ENCODE results near the gene ALG6.
"Not testable (repeated sequence)": the region's sequence is repeated elsewhere in the genome, so short reads cannot be mapped to it uniquely, and the experiment has no call there.

ALG6 gene

GRCh38 chr1:63328122-63328521, 39.3 kb upstream of the ALG6 start:
- DNase-seq: no peak

- no peak for DNase-seq
Observed at GRCh38 chr1:63328781-63329180, 38.6 kb upstream of the ALG6 start.

GRCh38 chr1:63329621-63330330, 37.7 kb upstream of the ALG6 start:
- no peak for DNase-seq

GRCh38 chr1:63330331-63330916, 37.0 kb upstream of the ALG6 start:
- no peak for DNase-seq

- no peak for DNase-seq
Observed at GRCh38 chr1:63342402-63342801, 25.0 kb upstream of the ALG6 start.

GRCh38 chr1:63343922-63344321, 23.5 kb upstream of the ALG6 start:
- DNase-seq: no peak

GRCh38 chr1:63350320-63350719, 17.1 kb upstream of the ALG6 start:
- no peak for DNase-seq

GRCh38 chr1:63352736-63353135, 14.7 kb upstream of the ALG6 start:
- DNase-seq: no peak

- DNase-seq: not testable (repeated sequence)
Observed at GRCh38 chr1:63356234-63356633, 11.2 kb upstream of the ALG6 start.

GRCh38 chr1:63359561-63359960, 7.9 kb upstream of the ALG6 start:
- no peak for DNase-seq

- DNase-seq: no peak
Observed at GRCh38 chr1:63362073-63362472, 5.4 kb upstream of the ALG6 start.

GRCh38 chr1:63362578-63362977, 4.8 kb upstream of the ALG6 start:
- no peak for DNase-seq

GRCh38 chr1:63363014-63363413, 4.4 kb upstream of the ALG6 start:
- DNase-seq: no peak

GRCh38 chr1:63366908-63367214, 566 bp upstream of the ALG6 start:
- no peak for DNase-seq

GRCh38 chr1:63368131-63368530, 704 bp downstream of the ALG6 start:
- DNase-seq: no peak

GRCh38 chr1:63379583-63379982, 12.2 kb downstream of the ALG6 start:
- no peak for DNase-seq

- no peak for DNase-seq
Observed at GRCh38 chr1:63381741-63382140, 14.3 kb downstream of the ALG6 start.

GRCh38 chr1:63401945-63402344, 34.5 kb downstream of the ALG6 start:
- no peak for DNase-seq

GRCh38 chr1:63403386-63403785, 36.0 kb downstream of the ALG6 start:
- DNase-seq: no peak

GRCh38 chr1:63405021-63405420, 37.6 kb downstream of the ALG6 start:
- no peak for DNase-seq

GRCh38 chr1:63405987-63406386, 38.6 kb downstream of the ALG6 start:
- no peak for DNase-seq

GRCh38 chr1:63407002-63407401, 39.6 kb downstream of the ALG6 start:
- DNase-seq: no peak

GRCh38 chr1:63408331-63408730, 40.9 kb downstream of the ALG6 start:
- no peak for DNase-seq

- no peak for DNase-seq
Observed at GRCh38 chr1:63411066-63411465, 43.6 kb downstream of the ALG6 start.

Measured in amygdala (tissue), 56 donors.